Ectodermal cell (in vitro differentiated cells): ENCODE measurements around the gene TACSTD2. TPM values are rescaled to one million over a fixed set of nuclear protein-coding genes. Genes with fewer than 3 reads are reported as not detected.
A peak's percentile ranks its signal among the peaks of the same experiment; 100 is the strongest.
"Not testable (repeated sequence)": the region's sequence is repeated elsewhere in the genome, so short reads cannot be mapped to it uniquely, and the experiment has no call there.

Experiments
- H3K27ac ChIP-seq: 2 replicates; pipeline ENCODE4 v1.7.0; 2013; ENCODE audit warnings: mild to moderate bottlenecking, low read depth, low read length; ENCODE audit not compliant: insufficient read depth, poor library complexity, severe bottlenecking
- H3K27me3 ChIP-seq: 2 replicates; pipeline ENCODE4 v1.7.0; 2013; ENCODE audit warnings: mild to moderate bottlenecking, low read length; ENCODE audit not compliant: insufficient read depth, control insufficient read depth, poor library complexity, severe bottlenecking
- H3K36me3 ChIP-seq: one replicate; pipeline ENCODE4 v1.7.0; 2013; ENCODE audit warnings: low read length; ENCODE audit not compliant: control insufficient read depth, insufficient read depth
- H3K4me1 ChIP-seq: one replicate; pipeline ENCODE4 v1.7.0; 2013; ENCODE audit warnings: low read length; ENCODE audit not compliant: control insufficient read depth, insufficient read depth
- H3K4me3 ChIP-seq: 2 replicates; pipeline ENCODE4 v1.7.0; 2013; ENCODE audit warnings: low read depth, low read length, control low read depth; ENCODE audit not compliant: insufficient read depth
- H3K9me3 ChIP-seq: 2 replicates; pipeline ENCODE4 v1.7.0; 2013; ENCODE audit warnings: mild to moderate bottlenecking, low read length, moderate library complexity; ENCODE audit not compliant: control insufficient read depth
- WGBS, 2 experiments: methylation state at CpG; one replicate each; pipeline ENCODE4 v1.1.7; 2013; ENCODE audit warnings: missing lambda C conversion rate in 2 of 2; 5-methylcytosine and 5-hydroxymethylcytosine counted together
- polyA plus RNA-seq, 4 experiments: library from polyadenylated mRNA; stranded (reverse); fragments of 50-300 nt; gene quantifications; one replicate each; pipeline ENCODE4 v1.2.3, GENCODE V29; 2013

The TACSTD2 gene, protein sequence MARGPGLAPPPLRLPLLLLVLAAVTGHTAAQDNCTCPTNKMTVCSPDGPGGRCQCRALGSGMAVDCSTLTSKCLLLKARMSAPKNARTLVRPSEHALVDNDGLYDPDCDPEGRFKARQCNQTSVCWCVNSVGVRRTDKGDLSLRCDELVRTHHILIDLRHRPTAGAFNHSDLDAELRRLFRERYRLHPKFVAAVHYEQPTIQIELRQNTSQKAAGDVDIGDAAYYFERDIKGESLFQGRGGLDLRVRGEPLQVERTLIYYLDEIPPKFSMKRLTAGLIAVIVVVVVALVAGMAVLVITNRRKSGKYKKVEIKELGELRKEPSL
- polyA plus RNA-seq (2013, experiment 1 of 4) = 0.17 TPM
- not detected for polyA plus RNA-seq (2013, experiment 2 of 4)
- polyA plus RNA-seq (2013, experiment 3 of 4) = 0.16 TPM
- 0.20 TPM for polyA plus RNA-seq (2013, experiment 4 of 4)

DNA sequence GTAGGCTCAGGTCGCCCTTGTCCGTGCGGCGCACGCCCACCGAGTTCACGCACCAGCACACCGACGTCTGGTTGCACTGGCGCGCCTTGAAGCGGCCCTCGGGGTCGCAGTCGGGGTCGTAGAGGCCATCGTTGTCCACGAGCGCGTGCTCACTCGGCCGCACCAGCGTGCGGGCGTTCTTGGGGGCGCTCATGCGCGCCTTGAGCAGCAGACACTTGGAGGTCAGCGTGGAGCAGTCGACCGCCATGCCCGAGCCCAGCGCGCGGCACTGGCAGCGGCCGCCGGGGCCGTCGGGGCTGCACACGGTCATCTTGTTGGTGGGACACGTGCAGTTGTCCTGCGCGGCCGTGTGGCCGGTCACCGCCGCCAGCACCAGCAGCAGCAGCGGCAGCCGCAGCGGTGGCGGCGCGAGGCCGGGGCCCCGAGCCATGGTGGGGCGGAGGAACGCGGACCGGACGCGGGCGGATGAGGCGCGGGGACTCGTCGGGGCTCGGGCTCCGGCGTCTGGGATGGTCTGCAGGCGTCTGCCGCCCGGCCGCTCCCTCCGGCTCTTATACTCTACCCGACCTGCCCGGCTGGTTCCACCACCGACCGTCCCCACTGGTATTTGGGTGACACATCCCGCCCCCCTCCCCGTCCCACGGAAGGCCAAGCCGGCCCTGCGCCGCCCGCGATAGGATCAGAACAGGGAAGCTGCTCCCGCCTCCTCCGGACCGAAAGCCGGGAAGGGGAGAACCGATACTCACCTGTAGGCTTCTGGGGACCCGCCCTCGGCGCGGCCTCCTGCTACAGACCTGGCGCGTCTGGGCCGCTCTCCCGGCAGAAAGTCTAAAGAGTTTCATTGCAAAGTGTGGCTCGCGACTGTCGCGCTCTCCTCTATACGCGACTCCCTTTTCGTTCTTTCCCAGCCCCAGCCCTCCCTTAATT is at the start of gene TACSTD2:
Gene TACSTD2 (minus strand): TSS at position 526 of the 927 bp plus-strand sequence. CDS start 96 bp downstream, at position 430.
- peak within 1 kb of the TSS; percentile 23 for H3K4me3 ChIP-seq
- no peak within 1 kb of the TSS for H3K27ac ChIP-seq
- H3K9me3 ChIP-seq = no peaks in the 10 kb centered on the region
- H3K4me1 ChIP-seq = no peaks in the 10 kb centered on the region
- 8 to 9% methylated on average over 107 of the region's 107 CpGs for WGBS, 2 experiments
- H3K27me3 ChIP-seq = peaks cover 65% of the 10 kb centered on the region
- no peaks in the 10 kb centered on the region for H3K36me3 ChIP-seq

DNA sequence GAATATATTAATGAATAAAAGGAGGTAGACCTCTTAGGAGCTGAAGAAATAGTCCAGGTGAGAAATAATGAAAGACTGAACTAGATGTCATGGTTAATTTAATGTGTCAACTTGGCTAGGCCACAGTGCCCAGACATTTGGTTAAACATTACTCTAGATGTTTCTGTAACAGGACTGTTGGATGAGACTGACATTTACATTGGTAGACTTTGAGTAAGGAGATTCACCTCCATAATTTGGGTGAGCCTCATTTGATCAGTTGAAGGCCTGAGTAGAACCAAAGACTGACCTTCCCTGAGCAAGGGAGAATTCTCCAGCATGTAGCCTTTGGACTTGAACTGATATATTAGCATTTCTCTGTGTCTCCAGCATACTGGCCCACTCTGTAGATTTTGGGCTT is 49.2 kb upstream of the TACSTD2 start:
- Histone ChIP-seq H3K4me1 (no peaks in the 10 kb centered on the region), H3K36me3 (no peaks in the 10 kb centered on the region), H3K4me3 (no peak overlapping the region), H3K27me3 (no peaks in the 10 kb centered on the region), H3K27ac (no peak overlapping the region), H3K9me3 (no peaks in the 10 kb centered on the region)

GRCh38 chr1:58623259-58623658 is 46.2 kb upstream of the TACSTD2 start:
- not testable (repeated sequence) for H3K27ac ChIP-seq, H3K9me3 ChIP-seq, H3K4me1 ChIP-seq, H3K4me3 ChIP-seq, H3K36me3 ChIP-seq, H3K27me3 ChIP-seq
- 94 to 96% methylated on average over 27 of the region's 27 CpGs for WGBS, 2 experiments

DNA sequence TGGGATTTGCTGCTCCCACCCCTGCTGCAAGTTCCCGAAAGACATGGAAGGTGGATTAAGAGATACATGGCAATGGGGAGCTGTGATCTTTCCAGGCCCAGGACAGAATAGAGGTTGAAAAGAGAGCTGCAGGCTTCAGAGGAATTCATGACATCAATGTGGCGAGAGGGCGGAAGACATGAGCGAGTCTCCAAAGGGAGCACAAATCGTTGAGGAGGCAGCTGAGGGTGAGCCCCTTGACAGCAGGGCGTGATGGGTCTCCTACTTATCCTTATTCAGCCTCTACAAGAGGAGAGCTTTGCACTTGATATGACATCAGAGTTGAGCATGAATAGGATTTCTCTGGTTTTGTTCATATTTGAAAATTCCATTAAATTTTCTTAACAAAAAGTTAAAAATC is 45.5 kb upstream of the TACSTD2 start:
- no peak overlapping the region for H3K4me3 ChIP-seq
- H3K27me3 ChIP-seq = no peaks in the 10 kb centered on the region
- H3K4me1 ChIP-seq = peaks cover 3% of the 10 kb centered on the region
- no peak overlapping the region for H3K27ac ChIP-seq
- WGBS, 2 experiments = 93 to 95% methylated on average over 6 of the region's 6 CpGs
- H3K9me3 ChIP-seq = no peaks in the 10 kb centered on the region
- no peaks in the 10 kb centered on the region for H3K36me3 ChIP-seq

DNA sequence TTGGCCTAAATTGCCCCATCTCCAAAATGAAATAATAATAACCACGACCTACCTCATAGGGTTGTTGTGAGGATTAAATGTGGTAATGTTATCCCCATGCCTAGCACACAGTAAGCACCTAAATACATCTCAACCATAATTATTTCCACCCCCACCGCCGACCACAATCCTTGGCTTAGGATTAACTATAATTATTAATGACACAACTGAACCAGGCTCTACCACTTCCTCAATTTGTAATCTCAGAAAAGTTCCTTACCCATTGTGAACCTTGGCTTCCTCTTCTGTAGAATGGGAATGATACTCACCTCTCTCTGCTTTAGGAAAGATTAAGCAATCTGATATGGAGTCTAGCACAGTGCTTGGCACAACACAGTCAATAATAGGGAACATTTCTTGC is 44.3 kb upstream of the TACSTD2 start:
- no peak overlapping the region for H3K27ac ChIP-seq
- no peaks in the 10 kb centered on the region for H3K27me3 ChIP-seq
- no peak overlapping the region for H3K4me3 ChIP-seq
- peaks cover 3% of the 10 kb centered on the region for H3K4me1 ChIP-seq
- no peaks in the 10 kb centered on the region for H3K9me3 ChIP-seq
- H3K36me3 ChIP-seq = no peaks in the 10 kb centered on the region
- WGBS, 2 experiments = 90 to 94% methylated on average over 2 to 3 of the region's 3 CpGs

GRCh38 chr1:58620926-58621325 is 43.9 kb upstream of the TACSTD2 start:
- no peaks in the 10 kb centered on the region for H3K9me3 ChIP-seq
- no peak overlapping the region for H3K27ac ChIP-seq
- H3K4me3 ChIP-seq = no peak overlapping the region
- WGBS, 2 experiments = 89 to 93% methylated on average over 5 of the region's 5 CpGs
- H3K27me3 ChIP-seq = no peaks in the 10 kb centered on the region
- peaks cover 3% of the 10 kb centered on the region for H3K4me1 ChIP-seq
- no peaks in the 10 kb centered on the region for H3K36me3 ChIP-seq

DNA sequence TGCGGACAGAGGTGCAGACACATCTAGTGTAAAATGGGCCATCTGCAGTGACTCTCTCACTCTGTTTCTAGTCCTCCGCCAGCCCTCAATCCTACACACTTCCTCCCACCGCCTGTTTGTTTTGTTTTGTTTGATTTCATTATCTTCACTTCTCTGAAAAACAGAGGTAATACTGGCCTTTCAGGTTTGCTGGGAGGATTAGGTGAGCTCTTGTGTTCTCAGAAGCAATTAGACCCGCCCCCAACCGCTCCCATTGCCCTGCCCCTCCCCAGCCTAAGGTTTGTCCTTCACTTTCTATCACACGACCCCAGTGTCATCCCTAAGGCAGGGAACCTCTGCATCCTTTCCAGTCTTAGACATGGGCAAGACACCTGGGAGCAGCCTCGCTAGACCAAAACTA is 43.2 kb upstream of the TACSTD2 start:
- WGBS, 2 experiments = 72 to 78% methylated on average over 6 to 7 of the region's 7 CpGs

GRCh38 chr1:58619286-58620054 is 42.4 kb upstream of the TACSTD2 start:
- H3K27me3 ChIP-seq = no peaks in the 10 kb centered on the region
- H3K4me3 ChIP-seq = no peak overlapping the region
- 90 to 92% methylated on average over 4 to 5 of the region's 5 CpGs for WGBS, 2 experiments
- H3K36me3 ChIP-seq = no peaks in the 10 kb centered on the region
- peaks cover 3% of the 10 kb centered on the region for H3K4me1 ChIP-seq
- no peak overlapping the region for H3K27ac ChIP-seq
- no peaks in the 10 kb centered on the region for H3K9me3 ChIP-seq

More for the DNA sequence above, 43.2 kb upstream of the TACSTD2 start:
- H3K27me3 ChIP-seq = no peaks in the 10 kb centered on the region
- H3K9me3 ChIP-seq = no peaks in the 10 kb centered on the region
- peaks cover 3% of the 10 kb centered on the region for H3K4me1 ChIP-seq
- H3K4me3 ChIP-seq = no peak overlapping the region
- H3K27ac ChIP-seq = no peak overlapping the region
- H3K36me3 ChIP-seq = no peaks in the 10 kb centered on the region

DNA sequence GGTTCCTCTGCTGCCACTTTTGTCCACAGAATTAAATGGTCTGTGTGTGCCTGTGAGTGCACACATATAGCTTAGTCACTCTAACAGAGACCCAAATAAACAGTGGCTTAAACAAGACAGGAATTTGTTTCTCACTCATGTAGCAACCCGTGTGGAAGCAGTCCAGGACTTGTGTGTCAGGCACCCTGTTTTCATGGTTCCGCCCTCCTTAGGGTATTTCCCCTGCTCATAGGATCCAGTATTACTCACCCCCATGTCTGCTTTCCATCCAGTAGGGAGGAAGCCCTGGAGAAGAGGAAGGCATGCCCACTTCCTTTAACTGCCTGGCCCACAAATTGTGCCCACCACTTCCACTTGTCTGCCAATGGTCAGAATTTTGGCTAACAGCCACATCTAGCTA is 41.3 kb upstream of the TACSTD2 start:
- no peak overlapping the region for H3K27ac ChIP-seq
- H3K36me3 ChIP-seq = no peaks in the 10 kb centered on the region

More for the DNA sequence above, 41.3 kb upstream of the TACSTD2 start:
- 90 to 92% methylated on average over 2 of the region's 2 CpGs for whole genome bisulfite sequencing, 2 experiments
- peaks cover 3% of the 10 kb centered on the region for H3K4me1 ChIP-seq
- no peak overlapping the region for H3K4me3 ChIP-seq
- no peaks in the 10 kb centered on the region for H3K27me3 ChIP-seq
- H3K9me3 ChIP-seq = no peaks in the 10 kb centered on the region
